Muscle of leg (tissue), 11 donors: ENCODE results near the gene ADORA1. TPM values are rescaled to one million over a fixed set of nuclear protein-coding genes. Genes with fewer than 3 reads are reported as not detected.

Experiments
- DNase-seq: peaks from one replicate; pipeline ENCODE4 v3.0.0; 2013
- H3K27ac ChIP-seq: one replicate; pipeline ENCODE4 v1.5.1; 2013; ENCODE audit warnings: mild to moderate bottlenecking, low read length, control low read depth
- H3K27me3 ChIP-seq: one replicate; pipeline ENCODE4 v1.6.1; 2013; ENCODE audit warnings: low read length; ENCODE audit not compliant: control insufficient read depth, insufficient read depth
- H3K36me3 ChIP-seq: one replicate; pipeline ENCODE4 v1.6.1; 2013; ENCODE audit warnings: low read length; ENCODE audit not compliant: control insufficient read depth, insufficient read depth
- H3K4me1 ChIP-seq: one replicate; pipeline ENCODE4 v1.6.1; 2013; ENCODE audit warnings: low read length; ENCODE audit not compliant: control insufficient read depth, insufficient read depth
- H3K4me3 ChIP-seq: one replicate; pipeline ENCODE4 v1.5.1; 2013; ENCODE audit warnings: low read length, control low read depth
- H3K9me3 ChIP-seq: replicated peaks from 2 replicates; pipeline ENCODE4 v1.6.1; 2013; ENCODE audit warnings: low read depth, low read length; ENCODE audit not compliant: control insufficient read depth
- WGBS: methylation state at CpG from one replicate; pipeline ENCODE4 v1.1.5; 2013; ENCODE audit warnings: missing lambda C conversion rate; ENCODE audit not compliant: insufficient coverage; 5-methylcytosine and 5-hydroxymethylcytosine counted together
- polyA plus RNA-seq, 8 donors: library from polyadenylated mRNA; unstranded; fragments of 120-200 nt; gene quantifications; one replicate each; pipeline versions ENCODE4 v1.2.1 to v1.2.3, GENCODE V29; 2013; ENCODE audit warnings: inconsistent platforms in 1 of 8, low replicate concordance in 1 of 8; ENCODE audit not compliant: insufficient read length in 8 of 8, insufficient read depth in 1 of 8
- total RNA-seq: library from RNA; stranded (reverse); fragments of 120-200 nt; gene quantifications from one replicate; pipeline ENCODE4 v1.2.4, GENCODE V29; 2013

ADORA1 gene
- total and polyA plus RNA-seq, 9 donors, result 2.0 to 5.6 (median 4.6) TPM

GRCh38 chr1:203186091-203186445 lies 58.5 kb downstream of the ADORA1 start:
- DNase-seq, result no peak
- H3K4me3 ChIP-seq, result no peak overlapping the region
- no peaks in the 10 kb centered on the region for H3K27me3 ChIP-seq
- H3K27ac ChIP-seq, result no peak overlapping the region
- H3K36me3 ChIP-seq, result no peaks in the 10 kb centered on the region
- no peaks in the 10 kb centered on the region for H3K9me3 ChIP-seq
- 100% methylated on average over 2 of the region's 5 CpGs for WGBS
- peaks cover 11% of the 10 kb centered on the region for H3K4me1 ChIP-seq

- H3K9me3 ChIP-seq, result no peaks in the 10 kb centered on the region
- no peak within 1 kb of the TSS for H3K4me3 ChIP-seq
- H3K27me3 ChIP-seq, result no peaks in the 10 kb centered on the region
- peaks cover 11% of the 10 kb centered on the region for H3K4me1 ChIP-seq
- 33% methylated on average over 4 of the region's 14 CpGs for WGBS
- no peak within 1 kb of the TSS for H3K27ac ChIP-seq
- DNase-seq, result no peak
- H3K36me3 ChIP-seq, result no peaks in the 10 kb centered on the region
These were observed 59.1 kb downstream of the ADORA1 start, which contains the start of gene CHI3L1 for GRCh38 chr1:203186446-203187303. Gene CHI3L1 (minus strand): TSS chr1:203186704. CDS start chr1:203186623, 81 bp downstream.

- Histone ChIP-seq H3K9me3 (no peaks in the 10 kb centered on the region), H3K36me3 (no peaks in the 10 kb centered on the region), H3K27ac (no peak overlapping the region), H3K4me1 (peaks cover 8% of the 10 kb centered on the region), H3K4me3 (no peak overlapping the region), H3K27me3 (no peaks in the 10 kb centered on the region)
- 16% methylated on average over 3 of the region's 7 CpGs for WGBS
- DNase-seq, result no peak
These were observed 59.8 kb downstream of the ADORA1 start for GRCh38 chr1:203187304-203187685.

- Histone ChIP-seq H3K27ac (no peak overlapping the region), H3K27me3 (no peaks in the 10 kb centered on the region), H3K4me3 (no peak overlapping the region), H3K9me3 (no peaks in the 10 kb centered on the region), H3K4me1 (peaks cover 7% of the 10 kb centered on the region), H3K36me3 (no peaks in the 10 kb centered on the region)
- DNase-seq, result no peak
- no CpG with 5 or more reads among the region's 3 CpGs for WGBS
These were observed 60.3 kb downstream of the ADORA1 start for GRCh38 chr1:203187689-203188264.

- no CpG with 5 or more reads among the region's 4 CpGs for WGBS
- no peak for DNase-seq
These were observed 61.2 kb downstream of the ADORA1 start for GRCh38 chr1:203188686-203189232.

GRCh38 chr1:203189951-203190352 lies 62.4 kb downstream of the ADORA1 start:
- Histone ChIP-seq H3K4me3 (no peak overlapping the region), H3K27ac (no peak overlapping the region), H3K27me3 (no peaks in the 10 kb centered on the region), H3K4me1 (peaks cover 7% of the 10 kb centered on the region), H3K36me3 (no peaks in the 10 kb centered on the region), H3K9me3 (no peaks in the 10 kb centered on the region)
- WGBS, result 72% methylated on average over 3 of the region's 7 CpGs
- no peak for DNase-seq

More at GRCh38 chr1:203188686-203189232, 61.2 kb downstream of the ADORA1 start:
- no peaks in the 10 kb centered on the region for H3K36me3 ChIP-seq
- H3K27me3 ChIP-seq, result no peaks in the 10 kb centered on the region
- H3K9me3 ChIP-seq, result no peaks in the 10 kb centered on the region
- no peak overlapping the region for H3K4me3 ChIP-seq
- no peak overlapping the region for H3K27ac ChIP-seq
- H3K4me1 ChIP-seq, result peaks cover 7% of the 10 kb centered on the region

GRCh38 chr1:203190949-203191348 lies 63.4 kb downstream of the ADORA1 start:
- Histone ChIP-seq H3K9me3 (no peaks in the 10 kb centered on the region), H3K4me3 (no peak overlapping the region), H3K27ac (no peak overlapping the region), H3K27me3 (no peaks in the 10 kb centered on the region), H3K4me1 (peaks cover 7% of the 10 kb centered on the region), H3K36me3 (no peaks in the 10 kb centered on the region)
- WGBS, result 90% methylated on average over 1 of the region's 2 CpGs
- DNase-seq, result no peak

GRCh38 chr1:203196371-203196770 lies 68.8 kb downstream of the ADORA1 start:
- Histone ChIP-seq H3K27me3 (no peaks in the 10 kb centered on the region), H3K27ac (no peak overlapping the region), H3K4me3 (no peak overlapping the region), H3K9me3 (no peaks in the 10 kb centered on the region), H3K4me1 (peaks cover 21% of the 10 kb centered on the region), H3K36me3 (no peaks in the 10 kb centered on the region)
- no peak for DNase-seq
- 71% methylated on average over 3 of the region's 3 CpGs for WGBS

GRCh38 chr1:203197625-203198024 lies 70.1 kb downstream of the ADORA1 start:
- no peaks in the 10 kb centered on the region for H3K27me3 ChIP-seq
- no peak overlapping the region for H3K27ac ChIP-seq
- no CpG with 5 or more reads among the region's 3 CpGs for WGBS
- H3K4me1 ChIP-seq, result peaks cover 21% of the 10 kb centered on the region
- DNase-seq, result no peak
- no peak overlapping the region for H3K4me3 ChIP-seq
- no peaks in the 10 kb centered on the region for H3K36me3 ChIP-seq
- no peaks in the 10 kb centered on the region for H3K9me3 ChIP-seq

- Histone ChIP-seq H3K9me3 (no peaks in the 10 kb centered on the region), H3K4me1 (peaks cover 21% of the 10 kb centered on the region), H3K27ac (no peak overlapping the region), H3K4me3 (no peak overlapping the region), H3K27me3 (no peaks in the 10 kb centered on the region), H3K36me3 (no peaks in the 10 kb centered on the region)
- DNase-seq, result no peak
- WGBS, result no CpG with 5 or more reads among the region's 3 CpGs
These were observed 71.5 kb downstream of the ADORA1 start for GRCh38 chr1:203199002-203199401.
